Measurements from ENCODE around the gene KCNQ5. TPM values are rescaled to one million over a fixed set of nuclear protein-coding genes. Genes with fewer than 3 reads are reported as not detected.

Gene KCNQ5
- total RNA-seq, 1 experiment from 2014 or later = 9.4 TPM

- H3K4me3 ChIP-seq (ENCODE audit: low read depth in 2 of 2, low read length in 2 of 2) = no peak overlapping the region
- no peaks in the 10 kb centered on the region for H3K9me3 ChIP-seq (ENCODE audit: control insufficient read depth, insufficient read depth, low read depth, low read length)
- CTCF ChIA-PET = no interaction called here
- no peak overlapping the region for H3K27ac ChIP-seq (ENCODE audit: low read length)
- TF ChIP-seq TCF7L2 (IDR thresholded peaks at IDR 0.05; ENCODE audit: low read depth, low read length) (no peak), POLR2AphosphoS5 (IDR thresholded peaks at IDR 0.05; ENCODE audit: low read depth, low read length) (no peak), SIN3A (IDR thresholded peaks at IDR 0.05; ENCODE audit: borderline replicate concordance, insufficient read depth, low read depth, low read length) (no peak), REST (IDR thresholded peaks at IDR 0.05; ENCODE audit: insufficient read depth in 1 of 2, low read depth in 2 of 2, low read length in 1 of 2) (no peak), CTCF (IDR thresholded peaks at IDR 0.05) (no peak)
- ATAC-seq = no peak
- H3K4me1 ChIP-seq (ENCODE audit: control insufficient read depth, insufficient read depth, low read length) = no peaks in the 10 kb centered on the region
- intact Hi-C loops (cut with micrococcal nuclease; ENCODE audit: unreplicated experiment) (no loop called here), in situ Hi-C loops (cut with HindIII; ENCODE audit: low pct_unique_long_range_greater_than_20kb, low sequenced_read_pairs) (no loop called here)
- DNase-seq (ENCODE audit: low read depth, low spot score) = no peak
- no TSS peak for BruUV-seq (replicated peaks)
- H3K36me3 ChIP-seq (ENCODE audit: control insufficient read depth, insufficient read depth, low read length) = no peaks in the 10 kb centered on the region
- POLR2A ChIA-PET = no interaction called here
- H3K27me3 ChIP-seq (ENCODE audit: control insufficient read depth, insufficient read depth, low read length) = no peaks in the 10 kb centered on the region
Measured at GRCh38 chr6:72636786-72637185, 14.9 kb downstream of the KCNQ5 start.

GRCh38 chr6:72639920-72640614, 18.2 kb downstream of the KCNQ5 start:
- intact Hi-C loops (cut with micrococcal nuclease; ENCODE audit: unreplicated experiment) = no loop called here
- H3K4me3 ChIP-seq (ENCODE audit: low read depth in 2 of 2, low read length in 2 of 2) = no peak overlapping the region
- ChIA-PET CTCF (no interaction called here), POLR2A (no interaction called here)
- no peaks in the 10 kb centered on the region for H3K27me3 ChIP-seq (ENCODE audit: control insufficient read depth, insufficient read depth, low read length)
- H3K4me1 ChIP-seq (ENCODE audit: control insufficient read depth, insufficient read depth, low read length) = no peaks in the 10 kb centered on the region; the same call in 1 of the 2 replicates
- H3K27ac ChIP-seq (ENCODE audit: low read length) = no peak overlapping the region
- BruUV-seq (replicated peaks) = no TSS peak
- ATAC-seq (no peak), DNase-seq (ENCODE audit: low read depth, low spot score) (no peak)
- TF ChIP-seq SIN3A (IDR thresholded peaks at IDR 0.05; ENCODE audit: borderline replicate concordance, insufficient read depth, low read depth, low read length) (no peak), TCF7L2 (IDR thresholded peaks at IDR 0.05; ENCODE audit: low read depth, low read length) (no peak), REST (IDR thresholded peaks at IDR 0.05; ENCODE audit: insufficient read depth in 1 of 2, low read depth in 2 of 2, low read length in 1 of 2) (no peak), POLR2AphosphoS5 (IDR thresholded peaks at IDR 0.05; ENCODE audit: low read depth, low read length) (no peak), CTCF (IDR thresholded peaks at IDR 0.05) (peak; percentile 27; the same call in 1 of the 2 replicates)
- no peaks in the 10 kb centered on the region for H3K9me3 ChIP-seq (ENCODE audit: control insufficient read depth, insufficient read depth, low read depth, low read length)
- no peaks in the 10 kb centered on the region for H3K36me3 ChIP-seq (ENCODE audit: control insufficient read depth, insufficient read depth, low read length)
- in situ Hi-C loops (cut with HindIII; ENCODE audit: low pct_unique_long_range_greater_than_20kb, low sequenced_read_pairs) = no loop called here

All from Panc1 (cell line).